ENCODE data around the gene ZNF609.

GRCh38 chr15:64558460-64559179 is 98.2 kb downstream of the ZNF609 start:
- no peak for TF ChIP-seq POLR2AphosphoS5 (IDR thresholded peaks at IDR 0.05; ENCODE audit: borderline replicate concordance, low read depth, low read length)
- TF ChIP-seq EZH2 (IDR thresholded peaks at IDR 0.05) = no peak
- TF ChIP-seq FOXP2 (optimal IDR thresholded peaks at IDR 0.05; ENCODE audit: control extremely low read depth, extremely low read length, insufficient read depth) = no peak

Measured in SK-N-MC (cell line).